ENCODE results near the gene RCOR1.
"Not testable (repeated sequence)": the region's sequence is repeated elsewhere in the genome, so short reads cannot be mapped to it uniquely, and the experiment has no call there.

Gene RCOR1

DNA sequence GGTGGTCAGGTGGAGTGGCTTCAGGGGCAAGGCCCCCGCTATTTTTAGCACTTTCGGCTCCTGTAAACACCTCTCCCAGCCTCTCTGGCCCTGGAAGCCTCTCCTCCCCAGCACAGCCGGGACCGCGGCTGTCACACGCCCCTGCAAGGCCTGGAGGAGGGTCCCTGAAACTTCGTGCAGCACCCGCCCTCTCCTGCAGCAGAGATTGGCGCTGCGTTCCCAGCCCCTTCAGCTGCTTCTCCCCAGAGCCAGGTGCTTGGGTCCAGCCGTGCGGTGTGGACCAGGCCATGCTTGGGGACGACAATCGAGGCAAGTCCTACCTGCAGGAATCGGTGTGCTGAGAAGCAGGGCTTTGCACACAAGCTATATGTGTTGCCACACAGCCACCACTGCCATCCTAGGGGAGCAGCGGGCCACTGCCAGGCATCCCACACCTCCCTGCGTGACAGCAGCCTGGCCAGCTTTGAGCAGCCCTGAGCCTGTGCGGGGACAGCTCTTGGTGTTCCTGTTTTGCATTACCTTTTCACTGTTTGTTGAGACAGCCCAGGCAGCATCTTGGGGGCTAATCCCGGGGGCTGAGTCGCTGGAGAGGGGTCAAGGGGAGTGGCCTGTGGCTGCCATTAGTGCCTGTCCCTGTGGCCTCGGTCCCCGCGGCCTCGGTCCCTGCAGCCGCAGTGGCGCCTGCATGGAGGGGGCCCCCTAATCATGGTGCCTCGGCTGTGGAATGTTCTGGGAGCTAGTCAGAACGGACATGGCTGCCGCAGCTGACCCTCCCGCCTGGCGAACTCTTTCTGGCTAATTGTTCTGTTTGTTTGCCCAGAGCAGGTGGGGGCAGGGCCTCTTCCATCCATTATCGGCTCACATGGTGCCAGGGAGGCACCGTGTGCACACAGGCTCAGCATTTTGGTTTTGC is 157.2 kb downstream of the RCOR1 start:
- no peak for DNase-seq (ENCODE audit: low read depth, low spot score)

GRCh38 chr14:102750376-102750775 is 157.9 kb downstream of the RCOR1 start:
- DNase-seq (ENCODE audit: low read depth, low spot score) = no peak

GRCh38 chr14:102751088-102751487 is 158.6 kb downstream of the RCOR1 start:
- DNase-seq (ENCODE audit: low read depth, low spot score) = no peak

GRCh38 chr14:102752239-102752847 is 159.9 kb downstream of the RCOR1 start:
- DNase-seq (ENCODE audit: low read depth, low spot score) = no peak

GRCh38 chr14:102754370-102755262 is 162.2 kb downstream of the RCOR1 start:
- DNase-seq (ENCODE audit: low read depth, low spot score) = no peak

DNA sequence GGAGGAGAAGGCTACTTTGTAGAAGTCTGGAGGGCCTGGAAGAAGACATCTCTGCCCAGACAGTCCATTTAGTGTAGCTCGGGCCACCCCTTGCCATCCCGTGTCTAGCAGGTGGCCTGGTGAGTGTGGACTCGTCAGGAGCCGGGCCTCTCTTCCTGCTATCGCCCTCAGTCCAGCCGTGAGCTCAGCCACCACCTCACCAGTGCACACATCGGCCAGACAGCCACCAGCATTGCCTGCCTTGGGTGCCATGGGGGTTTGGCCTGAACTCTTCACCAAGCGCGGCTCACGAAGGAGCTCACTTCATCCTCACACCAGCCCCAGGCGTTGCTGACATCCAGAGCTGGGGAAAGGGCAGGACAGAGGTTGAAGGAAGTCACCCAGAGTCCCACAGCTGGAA is 165.2 kb downstream of the RCOR1 start:
- no peak for DNase-seq (ENCODE audit: low read depth, low spot score)

DNA sequence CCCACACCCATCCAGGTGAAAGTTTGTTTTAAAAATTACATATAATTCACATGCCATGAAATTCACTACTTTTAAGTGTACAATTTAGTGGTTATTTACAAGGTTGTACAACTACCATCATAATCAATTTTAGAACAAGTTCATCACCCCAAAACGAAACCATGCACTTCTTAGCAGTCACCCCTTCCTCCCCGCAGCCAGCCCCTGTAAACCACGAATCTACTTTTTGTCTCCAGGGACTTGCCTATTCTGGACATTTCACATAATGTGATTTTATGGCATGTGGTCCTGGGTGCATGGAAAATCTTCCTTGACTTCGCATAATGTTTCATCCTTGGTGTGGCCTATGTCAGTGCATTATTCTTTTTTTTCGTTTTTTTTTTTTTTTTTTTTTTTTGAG is 165.6 kb downstream of the RCOR1 start:
- no peak for DNase-seq (ENCODE audit: low read depth, low spot score)

DNA sequence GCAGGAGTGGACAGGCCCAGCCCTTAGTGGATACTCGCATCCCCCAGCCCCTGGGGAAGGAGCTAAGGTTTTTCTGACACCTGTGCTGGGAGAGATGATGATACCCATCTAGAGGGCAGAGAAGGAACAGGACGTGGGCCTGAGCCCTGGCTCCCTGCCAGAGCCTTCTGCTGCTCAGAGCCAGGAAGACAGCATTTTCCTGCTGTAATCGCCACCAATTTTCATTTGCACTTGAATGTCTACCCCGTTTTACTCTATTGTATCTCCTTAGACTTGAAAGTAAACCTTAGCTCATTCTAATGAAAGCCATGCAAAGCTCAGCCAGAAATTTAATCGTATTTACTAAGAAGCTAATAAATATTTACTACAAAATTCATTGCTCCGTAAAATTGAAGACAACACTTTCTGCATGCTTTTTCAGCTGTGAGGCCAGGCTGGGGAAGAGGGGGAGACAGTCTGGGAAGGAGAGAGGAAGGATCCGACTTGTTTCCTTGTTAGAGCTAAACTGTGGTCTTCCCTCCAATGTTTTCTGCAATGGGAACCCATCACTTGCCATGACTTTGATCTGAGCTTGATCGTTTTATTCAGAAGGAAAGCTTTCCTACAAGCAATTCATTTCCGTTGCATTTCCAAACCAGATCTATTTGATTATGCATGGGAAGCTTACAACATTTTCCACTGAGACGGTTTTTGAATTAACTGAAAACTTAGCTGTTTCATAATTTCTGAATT is 167.2 kb downstream of the RCOR1 start:
- no peak for DNase-seq (ENCODE audit: low read depth, low spot score)

DNA sequence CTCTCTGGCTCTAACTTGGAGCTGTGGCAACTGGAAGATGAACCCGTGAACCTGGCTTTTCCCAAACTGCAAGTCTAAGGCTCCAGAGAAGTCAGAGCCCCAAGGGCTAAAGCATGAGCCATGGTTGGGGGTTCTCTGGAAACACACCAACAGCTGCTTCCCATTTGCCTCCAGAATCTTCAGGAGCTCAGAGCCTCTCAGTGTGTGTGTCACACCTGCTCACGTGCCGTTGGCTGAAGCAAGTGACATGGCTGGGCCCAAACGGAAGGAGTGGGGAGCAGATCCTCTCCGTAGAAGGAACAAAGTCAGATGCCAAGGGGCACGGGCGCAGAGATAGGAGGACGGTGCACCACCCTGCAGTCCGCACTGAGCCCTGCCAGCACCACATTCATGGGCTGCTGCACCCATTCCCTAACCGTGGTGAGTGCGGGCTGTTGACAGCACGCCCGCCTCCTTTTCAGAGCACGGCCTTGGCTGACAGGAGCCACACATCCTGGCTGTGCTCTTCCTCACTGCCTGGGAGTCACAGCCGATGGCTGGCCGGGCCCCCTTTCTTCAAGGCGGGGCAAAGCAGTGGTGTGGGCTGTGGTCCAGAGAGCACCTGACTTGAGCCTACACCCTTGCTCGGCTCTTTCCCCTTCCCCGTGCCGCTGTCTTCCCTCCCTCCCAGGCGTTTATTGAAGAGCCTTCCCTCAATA is 168.2 kb downstream of the RCOR1 start:
- DNase-seq (ENCODE audit: low read depth, low spot score) = peak; percentile 68

DNA sequence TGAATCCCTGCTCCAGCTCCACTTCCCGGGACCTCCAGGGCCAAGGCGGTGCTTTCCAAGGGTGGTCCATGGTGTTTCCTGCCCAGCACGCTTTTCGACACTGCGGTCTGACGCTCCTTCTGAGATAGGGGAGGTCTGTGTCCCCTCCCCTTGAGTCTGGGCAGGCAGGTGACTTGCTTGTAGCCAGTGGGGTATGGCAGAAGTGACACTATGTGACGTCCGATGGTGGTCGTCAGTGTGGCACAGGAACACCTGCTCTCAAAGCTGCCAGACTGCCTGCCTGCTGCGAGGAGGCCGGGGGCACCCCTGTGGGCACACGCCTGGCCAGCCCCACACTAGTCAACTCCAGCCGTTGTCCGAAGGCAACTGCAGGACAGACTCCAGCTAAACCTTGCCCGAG is 168.8 kb downstream of the RCOR1 start:
- no peak for DNase-seq (ENCODE audit: low read depth, low spot score)

- DNase-seq (ENCODE audit: low read depth, low spot score) = no peak
Measured at GRCh38 chr14:102764220-102764671, 171.8 kb downstream of the RCOR1 start.

- DNase-seq (ENCODE audit: low read depth, low spot score) = not testable (repeated sequence)
Measured at GRCh38 chr14:102765770-102766169, 173.3 kb downstream of the RCOR1 start.

- DNase-seq (ENCODE audit: low read depth, low spot score) = no peak
Measured at GRCh38 chr14:102768223-102769048, 176.0 kb downstream of the RCOR1 start.

GRCh38 chr14:102769049-102769327 is 176.5 kb downstream of the RCOR1 start:
- DNase-seq (ENCODE audit: low read depth, low spot score) = no peak

- no peak for DNase-seq (ENCODE audit: low read depth, low spot score)
Measured at GRCh38 chr14:102770147-102771123, 178.0 kb downstream of the RCOR1 start.

GRCh38 chr14:102771144-102771543 is 178.7 kb downstream of the RCOR1 start:
- DNase-seq (ENCODE audit: low read depth, low spot score) = no peak

DNA sequence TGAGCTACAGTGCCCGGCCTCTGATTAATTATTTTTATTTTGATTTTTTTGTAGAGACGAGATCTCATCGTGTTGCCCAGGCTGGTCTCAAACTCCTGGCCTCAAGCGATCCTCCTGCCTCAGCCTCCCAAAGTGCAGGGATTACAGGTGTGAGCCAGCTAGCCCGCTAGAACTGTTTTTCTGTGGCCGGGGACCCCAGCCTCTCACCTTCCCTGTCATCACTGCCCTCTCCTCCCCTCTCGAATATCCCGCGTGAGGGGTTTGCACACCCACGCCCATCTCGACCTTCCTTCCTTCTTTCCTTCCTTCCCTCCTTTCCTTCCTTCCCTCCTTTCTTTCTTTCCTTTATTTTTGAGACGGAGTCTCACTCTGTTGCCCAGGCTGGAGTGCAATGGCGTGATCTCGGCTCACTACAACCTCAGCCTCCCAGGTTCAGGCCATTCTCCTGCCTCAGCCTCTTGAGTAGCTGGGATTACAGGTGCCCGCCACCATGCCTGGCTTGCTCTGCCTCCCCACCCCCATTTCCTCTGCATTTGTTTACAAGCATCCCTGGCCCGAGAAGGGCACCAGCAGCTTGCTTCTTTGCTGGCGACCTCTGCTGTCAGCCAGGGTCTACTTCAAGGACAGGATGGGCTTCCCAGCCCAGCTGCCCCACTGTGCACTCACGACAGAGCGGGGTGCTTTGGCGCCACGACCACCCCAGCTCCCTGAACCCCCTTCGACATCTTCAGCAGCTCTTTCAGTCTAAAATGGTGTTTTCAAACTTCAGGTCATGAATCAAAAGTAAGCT is 180.5 kb downstream of the RCOR1 start:
- peak; percentile 67 for DNase-seq (ENCODE audit: low read depth, low spot score)

Measured in ELF-1 (cell line).